GM18507 (cell line): Measurements from ENCODE around the gene TSPEAR.
"Not testable (repeated sequence)": the region's sequence is repeated elsewhere in the genome, so short reads cannot be mapped to it uniquely, and the experiment has no call there.

Source experiments
- DNase-seq: peaks from one replicate; pipeline ENCODE4 v3.0.0; 2011; ENCODE audit warnings: low read depth; ENCODE audit not compliant: insufficient read length; ENCODE audit errors: extremely low spot score
- FAIRE-seq: peaks from 2 replicates; lab custom pipeline; 2011; peaks lifted over from hg19 to GRCh38; lab: Jason Lieb, UNC

TSPEAR gene

DNA sequence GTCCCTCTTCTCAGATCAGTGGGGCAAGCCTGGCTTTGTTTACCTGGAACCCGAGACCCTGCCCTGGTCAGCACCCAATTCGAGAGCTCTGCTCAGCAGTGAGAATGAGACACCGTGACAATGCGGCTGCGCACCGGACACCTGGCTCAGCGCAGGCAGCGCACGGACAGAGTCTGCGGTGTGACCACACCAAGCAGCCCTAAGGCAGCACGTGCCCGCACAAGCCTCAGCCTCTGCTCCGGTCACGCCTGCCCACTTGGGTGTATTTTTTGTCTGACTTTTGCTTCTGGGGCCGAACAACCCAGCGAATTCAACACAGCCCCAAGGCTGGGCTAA, 94.8 kb downstream of the TSPEAR start:
- FAIRE-seq (no peak), DNase-seq (no peak)

GRCh38 chr21:44615911-44616590, 95.3 kb downstream of the TSPEAR start:
- DNase-seq, result no peak
- FAIRE-seq, result no peak

DNA sequence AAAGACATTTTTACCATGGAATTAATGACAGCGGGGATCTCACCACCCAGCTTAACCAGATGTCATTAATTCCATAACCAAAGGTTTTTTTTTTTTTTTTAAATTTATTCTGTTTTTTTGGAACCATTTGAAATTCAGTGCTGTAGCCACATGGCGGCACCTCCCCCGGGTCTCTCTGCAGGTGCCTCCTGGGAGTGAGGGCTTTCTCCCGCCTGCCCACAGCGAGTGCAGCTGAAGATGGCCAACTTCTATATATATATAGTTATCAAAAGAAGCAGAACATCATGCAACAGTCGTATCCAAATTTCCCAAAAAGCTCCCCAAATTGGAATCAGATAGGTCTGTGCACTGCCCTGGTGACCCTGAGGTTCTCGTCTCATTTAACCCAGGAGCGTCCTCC, 95.9 kb downstream of the TSPEAR start:
- DNase-seq, result no peak
- FAIRE-seq, result no peak

DNA sequence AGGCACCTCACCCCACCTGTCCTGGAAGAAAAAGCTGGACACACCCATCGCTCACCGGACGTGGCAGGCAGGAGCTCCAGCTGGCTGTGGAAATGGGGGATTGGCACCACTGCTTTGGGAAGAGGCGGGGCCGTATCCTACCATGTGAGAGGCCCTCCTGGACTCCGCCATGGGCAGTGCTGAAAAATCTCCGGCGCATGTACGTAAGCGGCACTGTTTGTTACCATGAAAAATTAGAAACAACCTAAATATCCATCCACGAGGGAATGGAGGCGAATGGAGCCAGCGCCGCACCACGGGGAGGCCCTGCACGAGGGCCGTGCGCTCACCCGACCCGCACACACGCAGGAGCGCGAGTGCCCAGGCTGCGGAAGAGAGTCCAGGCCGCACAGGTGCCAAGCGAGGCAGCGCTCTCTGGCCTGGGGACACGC, 96.4 kb downstream of the TSPEAR start:
- FAIRE-seq, result no peak

DNA sequence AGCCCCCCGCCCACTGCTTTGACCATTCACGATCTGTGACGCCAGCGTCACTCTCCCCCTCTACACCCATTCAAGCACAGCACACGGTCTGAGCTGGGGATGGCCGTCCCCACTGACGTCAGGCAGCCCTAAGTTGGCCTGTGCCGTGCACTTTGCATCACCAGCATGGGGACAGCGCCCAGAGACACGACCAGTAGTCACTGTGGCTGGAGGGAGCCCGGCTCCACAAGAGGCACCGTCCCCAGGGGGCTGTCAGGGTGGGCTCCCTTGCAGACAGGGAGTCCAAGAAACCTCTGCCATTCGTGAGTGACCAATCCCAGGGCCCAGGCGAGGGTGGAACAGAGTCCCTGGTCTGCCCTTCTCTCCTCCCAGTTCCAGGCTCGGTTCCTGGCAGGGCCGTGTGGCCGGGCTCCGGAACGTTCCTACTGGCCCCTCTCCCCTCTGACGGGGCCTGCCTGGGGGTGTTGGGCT, 97.2 kb downstream of the TSPEAR start:
- FAIRE-seq, result no peak
- no peak for DNase-seq

More for the DNA sequence above, 96.4 kb downstream of the TSPEAR start:
- DNase-seq, result no peak

- FAIRE-seq, result no peak
These were observed 97.8 kb downstream of the TSPEAR start for GRCh38 chr21:44613386-44614155.

GRCh38 chr21:44612669-44613229, 98.6 kb downstream of the TSPEAR start:
- DNase-seq (no peak), FAIRE-seq (no peak)

More at GRCh38 chr21:44613386-44614155, 97.8 kb downstream of the TSPEAR start:
- no peak for DNase-seq

GRCh38 chr21:44612029-44612486, 99.3 kb downstream of the TSPEAR start, which contains the start of gene KRTAP10-8:
KRTAP10-8 (plus strand) TSS chr21:44612079; CDS start chr21:44612101, 22 bp downstream.
- no peak for DNase-seq
- no peak for FAIRE-seq

DNA sequence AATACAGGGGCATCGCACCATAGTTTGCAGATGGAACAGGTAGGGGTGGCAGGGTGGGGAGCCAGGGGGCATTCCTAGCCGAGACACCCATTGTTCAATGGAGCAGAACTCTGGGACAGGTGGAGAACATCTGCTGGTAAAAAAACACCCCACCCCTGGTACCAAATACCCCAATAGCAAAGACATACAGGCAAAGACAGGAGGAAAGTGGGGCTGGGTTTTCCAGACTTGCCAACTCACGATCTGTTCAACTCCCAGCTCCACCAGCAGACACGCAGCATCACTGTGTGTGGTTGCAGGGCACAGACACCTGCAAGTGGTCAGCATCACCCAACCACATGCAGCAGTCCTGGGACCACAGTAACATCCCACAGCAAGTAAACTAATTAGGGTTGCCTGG, 99.8 kb downstream of the TSPEAR start:
- no peak for FAIRE-seq
- DNase-seq, result no peak

GRCh38 chr21:44610157-44610843, 101.1 kb downstream of the TSPEAR start:
- not testable (repeated sequence) for DNase-seq, FAIRE-seq

GRCh38 chr21:44609193-44609592, 102.2 kb downstream of the TSPEAR start:
- FAIRE-seq (no peak), DNase-seq (no peak)

GRCh38 chr21:44606495-44606894, 104.9 kb downstream of the TSPEAR start:
- DNase-seq (no peak), FAIRE-seq (no peak)

DNA sequence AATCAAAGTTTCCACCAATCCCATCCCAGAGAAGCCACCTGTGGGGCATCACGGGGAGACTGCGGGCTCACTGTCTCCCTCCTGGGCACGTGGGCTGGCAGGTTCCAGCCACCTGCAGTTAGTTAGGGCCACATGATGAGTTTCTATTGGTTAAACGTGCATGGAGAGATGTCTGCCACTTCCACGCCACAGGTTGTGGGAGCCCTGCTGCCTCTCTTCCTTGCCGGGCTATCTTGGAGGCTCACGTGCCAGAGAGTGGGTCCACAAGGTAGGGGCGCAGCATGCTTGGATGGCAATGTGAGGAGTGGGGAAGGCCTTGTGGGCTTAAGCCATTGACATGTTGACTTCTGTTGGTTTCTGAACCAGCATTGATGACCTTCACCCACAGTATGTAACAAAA, 107.5 kb downstream of the TSPEAR start:
- no peak for FAIRE-seq

DNA sequence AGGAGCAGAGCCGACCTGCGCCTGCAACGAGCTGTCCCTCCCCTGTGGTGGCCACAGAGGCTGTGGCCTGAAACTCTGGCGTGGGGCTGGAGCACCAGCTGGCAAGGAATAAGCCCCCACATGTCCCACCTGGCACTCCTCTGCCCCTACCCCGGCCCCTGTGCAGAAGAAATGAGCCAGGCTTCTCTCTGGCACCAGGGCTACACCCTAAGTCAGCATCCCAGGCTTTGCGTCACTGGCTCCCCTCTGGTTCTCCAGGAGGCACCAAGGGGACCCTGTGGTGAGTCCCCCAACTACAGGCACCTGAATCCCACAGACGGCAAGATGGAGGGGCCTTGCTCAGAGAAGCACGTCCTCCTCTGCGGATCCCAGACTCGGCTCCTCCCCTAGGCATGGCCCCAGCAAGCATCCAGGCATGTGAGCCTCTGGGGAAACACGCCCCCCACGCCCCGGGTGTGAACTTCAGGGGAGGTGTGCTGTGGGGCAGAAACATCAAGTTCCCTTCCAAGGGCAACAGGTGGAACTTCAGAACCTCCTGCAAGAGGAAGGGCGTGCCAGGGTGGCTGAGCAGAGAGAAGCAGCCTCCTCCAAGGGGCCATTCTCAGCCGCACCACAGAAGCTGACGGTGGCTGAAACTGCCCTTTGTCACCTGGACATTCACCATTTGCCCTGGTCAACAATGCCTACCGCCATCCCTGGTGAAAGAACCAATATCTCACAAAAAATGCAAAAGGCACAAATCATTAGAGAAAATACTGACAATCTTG, 108.1 kb downstream of the TSPEAR start:
- FAIRE-seq (no peak), DNase-seq (no peak)

More for the DNA sequence above, 107.5 kb downstream of the TSPEAR start:
- DNase-seq, result no peak

GRCh38 chr21:44602463-44602850, 108.9 kb downstream of the TSPEAR start:
- no peak for FAIRE-seq

DNA sequence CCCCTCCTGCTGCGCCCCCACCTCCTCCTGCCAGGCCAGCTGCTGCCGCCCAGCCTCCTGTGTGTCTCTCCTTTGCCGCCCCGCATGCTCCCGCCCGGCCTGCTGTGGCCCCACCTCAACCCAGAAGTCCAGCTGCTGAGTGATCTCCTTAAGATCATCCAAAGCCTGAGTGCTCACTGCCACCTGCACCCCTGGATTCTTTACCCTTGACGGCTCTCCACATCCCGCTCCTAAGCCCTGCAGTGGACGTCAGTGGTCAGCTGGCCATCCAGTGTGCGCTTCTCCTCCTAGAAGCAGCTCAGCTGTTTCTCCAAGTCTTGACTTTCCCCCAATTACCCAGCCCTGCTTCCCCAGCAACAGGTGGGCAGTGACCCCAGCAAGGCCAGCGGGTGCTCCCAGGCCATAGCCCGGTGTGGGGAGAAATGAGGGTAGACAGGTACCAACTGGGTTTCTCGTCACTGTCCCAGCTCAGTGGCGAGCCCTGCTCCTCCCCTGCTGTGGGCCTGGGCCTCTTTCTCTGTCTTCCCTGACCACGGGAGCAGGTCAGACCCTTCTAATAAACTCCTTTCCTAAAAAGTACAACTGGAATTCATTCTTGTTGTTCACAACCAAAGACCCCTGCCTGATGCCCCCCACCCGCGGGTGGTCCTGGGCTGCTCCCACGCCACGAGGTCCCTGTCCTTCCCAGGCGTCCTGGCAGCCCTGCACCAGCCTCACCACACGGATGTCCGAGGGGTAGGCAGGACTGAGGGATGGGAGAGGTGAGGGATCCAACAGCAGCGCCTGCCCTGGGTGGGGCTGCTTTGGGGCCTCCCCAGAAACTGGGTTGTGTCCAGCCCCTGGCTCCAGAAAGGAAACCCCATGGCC, 109.5 kb downstream of the TSPEAR start:
- DNase-seq (no peak), FAIRE-seq (no peak)

More at GRCh38 chr21:44602463-44602850, 108.9 kb downstream of the TSPEAR start:
- no peak for DNase-seq

GRCh38 chr21:44601091-44601490, 110.3 kb downstream of the TSPEAR start:
- FAIRE-seq, DNase-seq: not testable (repeated sequence)
